Measurements from ENCODE around the gene ITGA1. TPM values are rescaled to one million over a fixed set of nuclear protein-coding genes. Genes with fewer than 3 reads are reported as not detected.

Gene ITGA1
- total and polyA plus RNA-seq, 2 of the 13 experiments (the other 11 are each of a cell fraction or from before 2014, with no cell fraction given) = 23.1 to 28.6 TPM

GRCh38 chr5:52983731-52984636, 196.3 kb downstream of the ITGA1 start:
- no peaks in the 10 kb centered on the region for H3K9me3 ChIP-seq (ENCODE audit: low read length)
- no peak overlapping the region for H3K27ac ChIP-seq (ENCODE audit: extremely low read length, insufficient read depth, low read length)
- intact Hi-C loops (cut with micrococcal nuclease; ENCODE audit: unreplicated experiment) (no loop called here), in situ Hi-C loops (cut with HindIII; ENCODE audit: extremely low pct_ligation_motif_present, low pct_unique_long_range_greater_than_20kb) (no loop called here)
- no TSS peak for BruUV-seq (replicated peaks)
- no peak overlapping the region for H2AFZ ChIP-seq (ENCODE audit: low read length)
- no peak for ATAC-seq
- H3K36me3 ChIP-seq (replicated peaks in 1 of 2; ENCODE audit: control insufficient read depth in 1 of 2, insufficient read depth in 2 of 2, low read length in 2 of 2) = no peaks in the 10 kb centered on the region
- no peak overlapping the region for H3K9ac ChIP-seq (ENCODE audit: insufficient read depth, low read depth, low read length)
- 68% methylated on average over 3 of the region's 3 CpGs for WGBS (ENCODE audit: low lambda C conversion rate)
- no peak for FAIRE-seq
- CTCF ChIA-PET (ENCODE audit: low intra/inter-chr PET ratio, low total read pairs) = no interaction called here
- no peaks in the 10 kb centered on the region for H3K27me3 ChIP-seq (ENCODE audit: control insufficient read depth in 1 of 2, insufficient read depth in 2 of 2, low read length in 2 of 2)
- TF ChIP-seq, protein P1, sequence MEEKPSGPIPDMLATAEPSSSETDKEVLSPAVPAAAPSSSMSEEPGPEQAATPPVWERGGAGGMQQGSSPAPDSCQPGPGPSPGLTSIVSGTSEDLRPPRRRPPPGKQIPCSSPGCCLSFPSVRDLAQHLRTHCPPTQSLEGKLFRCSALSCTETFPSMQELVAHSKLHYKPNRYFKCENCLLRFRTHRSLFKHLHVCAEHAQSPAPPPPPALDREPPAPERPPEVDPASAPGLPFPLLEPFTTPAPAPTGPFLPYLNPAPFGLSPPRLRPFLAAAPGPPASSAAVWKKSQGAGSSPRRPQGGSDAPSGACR (CRISPR knock-in tag; IDR thresholded peaks at IDR 0.05) = no peak
- H4K20me1 ChIP-seq (ENCODE audit: insufficient read depth, low read length) = no peaks in the 10 kb centered on the region
- no peak for DNase-seq (ENCODE audit: low spot score)
- H3K4me1 ChIP-seq (ENCODE audit: insufficient read depth, low read length) = peaks cover 35% of the 10 kb centered on the region
- H3K4me3 ChIP-seq (replicated peaks in 1 of 3; ENCODE audit: insufficient read depth in 1 of 3, low read depth in 2 of 3, low read length in 3 of 3) = no peak overlapping the region
- H3K79me2 ChIP-seq (ENCODE audit: insufficient read depth, low read length) = peaks cover 4% of the 10 kb centered on the region
- H3K4me2 ChIP-seq (ENCODE audit: low read depth, low read length) = no peak overlapping the region
- POLR2A ChIA-PET = no interaction called here

GRCh38 chr5:52985306-52985705, 197.6 kb downstream of the ITGA1 start:
- in situ Hi-C loops (cut with HindIII; ENCODE audit: extremely low pct_ligation_motif_present, low pct_unique_long_range_greater_than_20kb) (loop anchor here (5.0 kb wide), 1 partner anchor 38 kb away; no protein-coding TSS in a partner anchor), intact Hi-C loops (cut with micrococcal nuclease; ENCODE audit: unreplicated experiment) (no loop called here)
- ChIA-PET CTCF (ENCODE audit: low intra/inter-chr PET ratio, low total read pairs) (no interaction called here), POLR2A (no interaction called here)
- no TSS peak for BruUV-seq (replicated peaks)
- Histone ChIP-seq H3K27me3 (ENCODE audit: control insufficient read depth in 1 of 2, insufficient read depth in 2 of 2, low read length in 2 of 2) (no peaks in the 10 kb centered on the region; a peak in 1 of 5 replicates), H3K27ac (ENCODE audit: extremely low read length, insufficient read depth, low read length) (no peak overlapping the region), H3K9ac (ENCODE audit: insufficient read depth, low read depth, low read length) (no peak overlapping the region), H3K4me2 (ENCODE audit: low read depth, low read length) (no peak overlapping the region), H3K4me1 (ENCODE audit: insufficient read depth, low read length) (peaks cover 35% of the 10 kb centered on the region), H3K36me3 (replicated peaks in 1 of 2; ENCODE audit: control insufficient read depth in 1 of 2, insufficient read depth in 2 of 2, low read length in 2 of 2) (no peaks in the 10 kb centered on the region), H3K79me2 (ENCODE audit: insufficient read depth, low read length) (peaks cover 16% of the 10 kb centered on the region), H3K4me3 (replicated peaks in 1 of 3; ENCODE audit: insufficient read depth in 1 of 3, low read depth in 2 of 3, low read length in 3 of 3) (no peak overlapping the region), H3K9me3 (ENCODE audit: low read length) (no peaks in the 10 kb centered on the region), H4K20me1 (ENCODE audit: insufficient read depth, low read length) (no peaks in the 10 kb centered on the region), H2AFZ (ENCODE audit: low read length) (no peak overlapping the region)
- no peak for ATAC-seq
- no peak for DNase-seq (ENCODE audit: low spot score)
- FAIRE-seq = no peak
- WGBS (ENCODE audit: low lambda C conversion rate) = 97% methylated on average over 3 of the region's 3 CpGs
- TF ChIP-seq ZNF263 (CRISPR knock-in tag; IDR thresholded peaks at IDR 0.05) (no peak), ZNF343 (CRISPR knock-in tag; IDR thresholded peaks at IDR 0.05) (no peak), ZNF256 (CRISPR knock-in tag; conservative IDR thresholded peaks at IDR 0.05) (no peak), ZNF430 (CRISPR knock-in tag; IDR thresholded peaks at IDR 0.05) (no peak), BCL3 (CRISPR knock-in tag; IDR thresholded peaks at IDR 0.05) (no peak), ZNF775 (CRISPR knock-in tag; IDR thresholded peaks at IDR 0.05; ENCODE audit: borderline replicate concordance) (no peak), ZNF660 (CRISPR knock-in tag; IDR thresholded peaks at IDR 0.05; ENCODE audit: borderline replicate concordance, low read depth) (no peak), ZKSCAN8 (CRISPR knock-in tag; IDR thresholded peaks at IDR 0.05; ENCODE audit: borderline replicate concordance) (no peak), CHD4 (IDR thresholded peaks at IDR 0.05; ENCODE audit: borderline replicate concordance, low read length) (no peak)
- TF ChIP-seq, protein P2, sequence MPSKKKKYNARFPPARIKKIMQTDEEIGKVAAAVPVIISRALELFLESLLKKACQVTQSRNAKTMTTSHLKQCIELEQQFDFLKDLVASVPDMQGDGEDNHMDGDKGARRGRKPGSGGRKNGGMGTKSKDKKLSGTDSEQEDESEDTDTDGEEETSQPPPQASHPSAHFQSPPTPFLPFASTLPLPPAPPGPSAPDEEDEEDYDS (CRISPR knock-in tag; IDR thresholded peaks at IDR 0.05) = no peak

Data from HepG2 (cell line).